ENCODE data around the gene RCN2.

Gene RCN2

DNA sequence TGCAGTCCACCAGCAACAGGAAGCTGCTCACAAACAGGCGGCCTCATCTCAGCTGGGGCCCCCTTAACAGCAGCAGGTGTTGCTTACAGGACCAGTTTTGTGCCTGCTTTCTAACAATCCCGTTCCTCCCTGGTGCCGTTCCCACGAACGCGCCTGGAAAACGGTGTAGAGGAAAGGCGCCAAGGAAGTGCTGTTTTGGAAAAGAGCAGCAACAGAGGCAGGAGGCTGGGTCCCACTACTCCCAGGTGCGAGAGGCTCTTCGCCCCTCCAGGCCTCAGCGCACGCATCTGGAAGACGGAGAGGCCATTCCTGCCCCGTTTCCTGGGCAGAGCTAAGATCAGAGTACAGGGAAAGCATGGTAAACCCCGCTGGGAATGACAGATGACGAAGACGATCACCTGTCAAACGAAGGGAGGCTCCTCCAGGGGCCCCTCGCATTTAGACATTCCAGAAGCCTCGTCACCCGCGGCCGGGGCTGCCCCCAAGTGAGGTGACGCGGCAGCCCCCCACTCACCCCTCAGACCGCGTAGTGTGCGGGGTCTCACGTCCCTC, 27.0 kb upstream of the RCN2 start:
- no peak for TF ChIP-seq GABPA (IDR thresholded peaks at IDR 0.05; ENCODE audit: low read depth)
- no peak for TF ChIP-seq SPI1 (IDR thresholded peaks at IDR 0.05; ENCODE audit: borderline replicate concordance, low read depth)
- no peak for TF ChIP-seq POLR2AphosphoS5 (IDR thresholded peaks at IDR 0.05; ENCODE audit: low read depth)
- no peak for TF ChIP-seq REST (IDR thresholded peaks at IDR 0.05; ENCODE audit: insufficient replicate concordance, low read depth)
- TF ChIP-seq, protein P1, sequence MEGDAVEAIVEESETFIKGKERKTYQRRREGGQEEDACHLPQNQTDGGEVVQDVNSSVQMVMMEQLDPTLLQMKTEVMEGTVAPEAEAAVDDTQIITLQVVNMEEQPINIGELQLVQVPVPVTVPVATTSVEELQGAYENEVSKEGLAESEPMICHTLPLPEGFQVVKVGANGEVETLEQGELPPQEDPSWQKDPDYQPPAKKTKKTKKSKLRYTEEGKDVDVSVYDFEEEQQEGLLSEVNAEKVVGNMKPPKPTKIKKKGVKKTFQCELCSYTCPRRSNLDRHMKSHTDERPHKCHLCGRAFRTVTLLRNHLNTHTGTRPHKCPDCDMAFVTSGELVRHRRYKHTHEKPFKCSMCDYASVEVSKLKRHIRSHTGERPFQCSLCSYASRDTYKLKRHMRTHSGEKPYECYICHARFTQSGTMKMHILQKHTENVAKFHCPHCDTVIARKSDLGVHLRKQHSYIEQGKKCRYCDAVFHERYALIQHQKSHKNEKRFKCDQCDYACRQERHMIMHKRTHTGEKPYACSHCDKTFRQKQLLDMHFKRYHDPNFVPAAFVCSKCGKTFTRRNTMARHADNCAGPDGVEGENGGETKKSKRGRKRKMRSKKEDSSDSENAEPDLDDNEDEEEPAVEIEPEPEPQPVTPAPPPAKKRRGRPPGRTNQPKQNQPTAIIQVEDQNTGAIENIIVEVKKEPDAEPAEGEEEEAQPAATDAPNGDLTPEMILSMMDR (IDR thresholded peaks at IDR 0.05; ENCODE audit: insufficient read depth, low read length): no peak
- peak overlapping the region; percentile 79 for H3K27ac ChIP-seq (replicated peaks)
- no peak for DNase-seq (ENCODE audit: low read depth in 1 of 2, low spot score in 1 of 2)

DNA sequence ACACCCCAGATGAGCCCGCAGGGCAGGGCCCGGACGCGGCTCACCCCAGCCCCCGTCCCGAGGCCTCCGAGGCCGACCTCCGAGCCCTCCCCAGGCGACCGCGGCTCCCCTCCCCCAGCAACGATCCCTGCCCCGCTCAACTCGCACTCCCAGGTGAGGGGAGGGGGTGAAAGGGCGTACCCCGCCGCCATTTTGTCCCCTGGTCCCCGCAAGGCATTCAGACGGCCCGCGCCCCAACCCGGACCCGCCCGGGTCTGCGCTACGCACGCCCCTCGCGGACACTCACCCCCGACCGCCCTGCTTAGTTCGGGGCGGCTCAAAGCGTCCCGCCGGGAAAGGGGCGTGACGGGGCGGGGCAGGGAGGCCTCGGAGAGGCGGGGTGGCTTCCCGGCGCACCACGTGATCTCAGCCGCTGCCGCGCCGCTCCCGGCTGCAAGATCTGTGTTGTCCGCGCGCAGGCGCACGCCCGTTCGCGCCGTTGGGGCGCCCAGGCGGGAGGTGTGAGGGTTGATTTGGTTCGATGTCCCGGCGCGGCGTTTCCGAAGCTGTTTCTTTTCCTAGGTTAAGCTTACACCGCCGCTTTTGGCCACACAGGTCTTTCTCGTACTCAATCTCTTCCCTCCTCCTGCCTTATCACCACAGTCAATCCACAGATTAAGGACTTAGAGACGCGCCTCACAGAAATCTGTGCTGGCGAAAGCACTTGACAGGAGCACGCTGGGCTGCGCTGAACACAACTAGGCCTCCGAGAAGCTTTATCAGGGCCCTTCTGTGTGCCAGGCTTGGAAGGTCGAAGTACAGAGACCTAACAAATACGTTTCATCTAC, 26.3 kb upstream of the RCN2 start, which contains the start of gene SCAPER:
TSS of gene SCAPER (minus strand) at position 328 of the 827 bp plus-strand sequence. CDS start 21,523 bp downstream, outside the sequence.
- TF ChIP-seq POLR2AphosphoS5 (IDR thresholded peaks at IDR 0.05; ENCODE audit: low read depth) (peak; percentile 44; the same call in 1 of the 2 replicates), REST (IDR thresholded peaks at IDR 0.05; ENCODE audit: insufficient replicate concordance, low read depth) (no peak), SPI1 (IDR thresholded peaks at IDR 0.05; ENCODE audit: borderline replicate concordance, low read depth) (no peak), GABPA (IDR thresholded peaks at IDR 0.05; ENCODE audit: low read depth) (no peak)
- TF ChIP-seq, protein P1 (IDR thresholded peaks at IDR 0.05; ENCODE audit: insufficient read depth, low read length): no peak
- DNase-seq (ENCODE audit: low read depth in 1 of 2, low spot score in 1 of 2): peak; percentile 78 to 91
- peak within 1 kb of the TSS; percentile 79 for H3K27ac ChIP-seq (replicated peaks)

More for the DNA sequence above, 27.0 kb upstream of the RCN2 start:
- Histone ChIP-seq H3K27me3 (ENCODE audit: insufficient read depth, poor library complexity, severe bottlenecking) (no peaks in the 10 kb centered on the region), H3K4me3 (replicated peaks; ENCODE audit: insufficient read depth, low read length) (peak overlapping the region; percentile 98)

DNA sequence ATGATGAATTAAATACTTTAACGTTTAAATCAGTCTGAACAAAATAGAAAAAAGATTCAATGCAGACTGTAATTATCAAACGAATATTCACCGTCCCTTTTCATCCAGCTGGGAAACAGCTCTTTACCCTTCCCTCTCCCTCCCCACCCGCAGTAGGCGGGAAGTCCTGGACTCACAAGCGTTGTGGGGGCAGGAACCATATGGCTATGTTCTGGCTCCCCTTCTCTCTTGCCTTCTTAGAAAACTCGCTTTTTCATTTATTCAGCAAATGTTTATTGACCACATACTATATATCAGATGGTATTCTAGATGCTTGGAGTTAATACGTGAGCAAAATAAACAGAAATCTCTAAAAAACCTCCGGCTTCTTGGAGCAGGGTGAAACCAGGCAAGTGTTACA, 25.7 kb upstream of the RCN2 start:
- TF ChIP-seq POLR2AphosphoS5 (IDR thresholded peaks at IDR 0.05; ENCODE audit: low read depth) (no peak), SPI1 (IDR thresholded peaks at IDR 0.05; ENCODE audit: borderline replicate concordance, low read depth) (no peak), REST (IDR thresholded peaks at IDR 0.05; ENCODE audit: insufficient replicate concordance, low read depth) (no peak), GABPA (IDR thresholded peaks at IDR 0.05; ENCODE audit: low read depth) (no peak)
- TF ChIP-seq, protein P1 (IDR thresholded peaks at IDR 0.05; ENCODE audit: insufficient read depth, low read length): no peak
- no peaks in the 10 kb centered on the region for H3K27me3 ChIP-seq (ENCODE audit: insufficient read depth, poor library complexity, severe bottlenecking)
- no peak overlapping the region; the same call in none of the 2 replicates for H3K4me3 ChIP-seq (replicated peaks; ENCODE audit: insufficient read depth, low read length)
- H3K27ac ChIP-seq (replicated peaks): no peak overlapping the region
- DNase-seq (ENCODE audit: low read depth in 1 of 2, low spot score in 1 of 2): no peak

More for the DNA sequence above, 26.3 kb upstream of the RCN2 start, which contains the start of gene SCAPER:
- Histone ChIP-seq H3K4me3 (replicated peaks; ENCODE audit: insufficient read depth, low read length) (peak within 1 kb of the TSS; percentile 98), H3K27me3 (ENCODE audit: insufficient read depth, poor library complexity, severe bottlenecking) (no peaks in the 10 kb centered on the region)

Measured in HL-60 (cell line).